Islet precursor cell (in vitro differentiated cells): ENCODE data around the gene ERMP1.
A peak's percentile ranks its signal among the peaks of the same experiment; 100 is the strongest.

ENCODE experiments used
- DNase-seq: peaks from one replicate; pipeline ENCODE4 v3.0.0-alpha.2; 2018

Gene ERMP1

GRCh38 chr9:5854063-5854790 lies 21.3 kb upstream of the ERMP1 start:
- DNase-seq: no peak

GRCh38 chr9:5853617-5854016 lies 20.7 kb upstream of the ERMP1 start:
- DNase-seq: no peak

GRCh38 chr9:5852987-5853386 lies 20.1 kb upstream of the ERMP1 start:
- no peak for DNase-seq

GRCh38 chr9:5851445-5851844 lies 18.5 kb upstream of the ERMP1 start:
- no peak for DNase-seq

- DNase-seq: no peak
Measured at GRCh38 chr9:5850724-5851122, 17.8 kb upstream of the ERMP1 start.

- DNase-seq: no peak
Measured at GRCh38 chr9:5848372-5848882, 15.5 kb upstream of the ERMP1 start.

- no peak for DNase-seq
Measured at GRCh38 chr9:5846501-5846921, 13.6 kb upstream of the ERMP1 start.

GRCh38 chr9:5846096-5846495 lies 13.2 kb upstream of the ERMP1 start:
- DNase-seq: no peak

- DNase-seq: no peak
Measured at GRCh38 chr9:5845157-5845531, 12.2 kb upstream of the ERMP1 start.

GRCh38 chr9:5843794-5844471 lies 11.0 kb upstream of the ERMP1 start:
- peak; percentile 63 for DNase-seq

- no peak for DNase-seq
Measured at GRCh38 chr9:5842929-5843793, 10.2 kb upstream of the ERMP1 start.

GRCh38 chr9:5841771-5842573 lies 9.1 kb upstream of the ERMP1 start:
- DNase-seq: no peak

GRCh38 chr9:5840788-5841187 lies 7.9 kb upstream of the ERMP1 start:
- no peak for DNase-seq

- no peak for DNase-seq
Measured at GRCh38 chr9:5839572-5839902, 6.6 kb upstream of the ERMP1 start.

GRCh38 chr9:5838884-5839571 lies 6.1 kb upstream of the ERMP1 start:
- DNase-seq: peak; percentile 71

- no peak for DNase-seq
Measured at GRCh38 chr9:5835808-5836207, 2.9 kb upstream of the ERMP1 start.

GRCh38 chr9:5834214-5834613 lies 1.3 kb upstream of the ERMP1 start:
- DNase-seq: no peak

- no peak for DNase-seq
Measured at GRCh38 chr9:5832071-5832537, 813 bp downstream of the ERMP1 start.

GRCh38 chr9:5825895-5826622 lies 6.9 kb downstream of the ERMP1 start:
- DNase-seq: no peak

GRCh38 chr9:5825223-5825622 lies 7.7 kb downstream of the ERMP1 start:
- no peak for DNase-seq

GRCh38 chr9:5820425-5820824 lies 12.5 kb downstream of the ERMP1 start:
- no peak for DNase-seq
